Measurements from ENCODE around the gene SRD5A1. TPM values are rescaled to one million over a fixed set of nuclear protein-coding genes. Genes with fewer than 3 reads are reported as not detected.

Gene SRD5A1
- total RNA-seq, 2 experiments from 2014 or later = 16.7 to 32.5 TPM

- TF ChIP-seq EZH2phosphoT487 (IDR thresholded peaks at IDR 0.05; ENCODE audit: borderline replicate concordance, low read depth, low read length) = no peak
- no peak for TF ChIP-seq CTCF (conservative IDR thresholded peaks at IDR 0.05; ENCODE audit: low read length)
- Histone ChIP-seq H3K4me2 (ENCODE audit: low read length) (no peak overlapping the region), H2AFZ (ENCODE audit: low read length) (no peak overlapping the region), H3K4me3 (ENCODE audit: low read depth, low read length, poor library complexity, severe bottlenecking) (no peak overlapping the region), H3K79me2 (ENCODE audit: insufficient read depth, low read depth, low read length) (no peaks in the 10 kb centered on the region), H3K9me3 (ENCODE audit: low read length) (no peaks in the 10 kb centered on the region), H3K4me1 (ENCODE audit: insufficient read depth, low read length, poor library complexity, severe bottlenecking) (no peaks in the 10 kb centered on the region), H3K36me3 (ENCODE audit: insufficient read depth, low read length) (no peaks in the 10 kb centered on the region), H3K9me2 (ENCODE audit: insufficient read depth, low read length) (no peaks in the 10 kb centered on the region), H4K20me1 (ENCODE audit: insufficient read depth, low read length) (no peaks in the 10 kb centered on the region), H3K27ac (ENCODE audit: low read depth, low read length, poor library complexity, severe bottlenecking) (no peak overlapping the region)
- DNase-seq (ENCODE audit: low spot score) = no peak
- ChIA-PET CTCF (ENCODE audit: unreplicated experiment) (interaction anchor here (0.6 to 0.7 kb wide), 2 partner anchors 20 to 211 kb away, joined by 3 read pairs; no protein-coding TSS in a partner anchor), POLR2A (no interaction called here)
- no TSS peak for BruUV-seq (replicated peaks)
- intact Hi-C loops (cut with micrococcal nuclease; ENCODE audit: unreplicated experiment) = no loop called here
Observed at GRCh38 chr5:6584727-6585126, 48.5 kb upstream of the SRD5A1 start.

- DNase-seq (ENCODE audit: low spot score) = no peak
- Histone ChIP-seq H3K27ac (ENCODE audit: low read depth, low read length, poor library complexity, severe bottlenecking) (no peak overlapping the region), H3K4me1 (ENCODE audit: insufficient read depth, low read length, poor library complexity, severe bottlenecking) (no peaks in the 10 kb centered on the region), H3K4me2 (ENCODE audit: low read length) (no peak overlapping the region), H3K79me2 (ENCODE audit: insufficient read depth, low read depth, low read length) (no peaks in the 10 kb centered on the region), H3K9me3 (ENCODE audit: low read length) (no peaks in the 10 kb centered on the region), H4K20me1 (ENCODE audit: insufficient read depth, low read length) (no peaks in the 10 kb centered on the region), H3K36me3 (ENCODE audit: insufficient read depth, low read length) (no peaks in the 10 kb centered on the region), H2AFZ (ENCODE audit: low read length) (no peak overlapping the region), H3K9me2 (ENCODE audit: insufficient read depth, low read length) (no peaks in the 10 kb centered on the region), H3K4me3 (ENCODE audit: low read depth, low read length, poor library complexity, severe bottlenecking) (no peak overlapping the region)
- intact Hi-C loops (cut with micrococcal nuclease; ENCODE audit: unreplicated experiment) = no loop called here
- no TSS peak for BruUV-seq (replicated peaks)
- CTCF ChIA-PET (ENCODE audit: unreplicated experiment) = interaction anchor here (0.6 kb wide), 1 partner anchor 20 kb away, joined by 3 read pairs; no protein-coding TSS in a partner anchor
- POLR2A ChIA-PET = no interaction called here
- no peak for TF ChIP-seq EZH2phosphoT487 (IDR thresholded peaks at IDR 0.05; ENCODE audit: borderline replicate concordance, low read depth, low read length)
- TF ChIP-seq CTCF (conservative IDR thresholded peaks at IDR 0.05; ENCODE audit: low read length) = no peak
Observed at GRCh38 chr5:6585168-6585567, 48.1 kb upstream of the SRD5A1 start.

- Histone ChIP-seq H3K36me3 (ENCODE audit: insufficient read depth, low read length) (no peaks in the 10 kb centered on the region), H3K27ac (ENCODE audit: low read depth, low read length, poor library complexity, severe bottlenecking) (no peak overlapping the region), H3K4me2 (ENCODE audit: low read length) (no peak overlapping the region), H4K20me1 (ENCODE audit: insufficient read depth, low read length) (no peaks in the 10 kb centered on the region), H3K79me2 (ENCODE audit: insufficient read depth, low read depth, low read length) (no peaks in the 10 kb centered on the region), H3K9me2 (ENCODE audit: insufficient read depth, low read length) (no peaks in the 10 kb centered on the region), H3K9me3 (ENCODE audit: low read length) (no peaks in the 10 kb centered on the region), H3K4me3 (ENCODE audit: low read depth, low read length, poor library complexity, severe bottlenecking) (no peak overlapping the region), H3K4me1 (ENCODE audit: insufficient read depth, low read length, poor library complexity, severe bottlenecking) (no peaks in the 10 kb centered on the region), H2AFZ (ENCODE audit: low read length) (no peak overlapping the region)
- CTCF ChIA-PET (ENCODE audit: unreplicated experiment) = no interaction called here
- TF ChIP-seq CTCF (conservative IDR thresholded peaks at IDR 0.05; ENCODE audit: low read length) (no peak), EZH2phosphoT487 (IDR thresholded peaks at IDR 0.05; ENCODE audit: borderline replicate concordance, low read depth, low read length) (no peak)
- POLR2A ChIA-PET = interaction anchor here (0.6 kb wide), 1 partner anchor 181 kb away, joined by 8 read pairs; no protein-coding TSS in a partner anchor
- no peak for DNase-seq (ENCODE audit: low spot score)
- intact Hi-C loops (cut with micrococcal nuclease; ENCODE audit: unreplicated experiment) = no loop called here
- no TSS peak for BruUV-seq (replicated peaks)
Observed at GRCh38 chr5:6585939-6586646, 47.1 kb upstream of the SRD5A1 start.

Measured in OCI-LY7 (cell line).